Kidney glomerular epithelial cell (primary cell): ENCODE measurements around the gene KIFC3.
"Not testable (repeated sequence)": the region's sequence is repeated elsewhere in the genome, so short reads cannot be mapped to it uniquely, and the experiment has no call there.

Experiments used
- DNase-seq: peaks from one replicate; lab custom pipeline; 2025; lab: John Stamatoyannopoulos, UW

KIFC3 gene

GRCh38 chr16:57825298-57826044 lies 23.2 kb upstream of the KIFC3 start:
- no peak for DNase-seq

GRCh38 chr16:57824888-57825287 lies 22.6 kb upstream of the KIFC3 start:
- peak; percentile 34 for DNase-seq

GRCh38 chr16:57823836-57824235 lies 21.5 kb upstream of the KIFC3 start:
- DNase-seq: no peak

- DNase-seq: no peak
These were observed 20.6 kb upstream of the KIFC3 start for GRCh38 chr16:57822856-57823255.

- no peak for DNase-seq
These were observed 19.8 kb upstream of the KIFC3 start for GRCh38 chr16:57822018-57822553.

GRCh38 chr16:57821149-57821971 lies 19.1 kb upstream of the KIFC3 start:
- DNase-seq: no peak

- no peak for DNase-seq
These were observed 16.2 kb upstream of the KIFC3 start for GRCh38 chr16:57818377-57819064.

GRCh38 chr16:57817680-57818079 lies 15.4 kb upstream of the KIFC3 start:
- DNase-seq: no peak

GRCh38 chr16:57815987-57816745 lies 13.9 kb upstream of the KIFC3 start:
- DNase-seq: peak; percentile 79

- DNase-seq: no peak
These were observed 12.6 kb upstream of the KIFC3 start for GRCh38 chr16:57814896-57815295.

GRCh38 chr16:57813466-57813865 lies 11.2 kb upstream of the KIFC3 start:
- no peak for DNase-seq

- DNase-seq: not testable (repeated sequence)
These were observed 9.0 kb upstream of the KIFC3 start for GRCh38 chr16:57811340-57811739.

GRCh38 chr16:57810197-57811031 lies 8.1 kb upstream of the KIFC3 start:
- DNase-seq: peak; percentile 87

- peak; percentile 50 for DNase-seq
These were observed 7.2 kb upstream of the KIFC3 start for GRCh38 chr16:57809276-57810196.

GRCh38 chr16:57808589-57809228 lies 6.4 kb upstream of the KIFC3 start:
- no peak for DNase-seq

GRCh38 chr16:57807968-57808528 lies 5.8 kb upstream of the KIFC3 start:
- peak; percentile 96 for DNase-seq

- DNase-seq: no peak
These were observed 5.1 kb upstream of the KIFC3 start for GRCh38 chr16:57807252-57807967.

- DNase-seq: no peak
These were observed 2.9 kb upstream of the KIFC3 start for GRCh38 chr16:57805176-57805575.
